Amniotic stem cell (primary cell): ENCODE results near the gene PRTFDC1.
"Not testable (repeated sequence)": the region's sequence is repeated elsewhere in the genome, so short reads cannot be mapped to it uniquely, and the experiment has no call there.

Source experiments
- DNase-seq: peaks from one replicate; lab custom pipeline; 2025; lab: John Stamatoyannopoulos, UW

Gene PRTFDC1, protein sequence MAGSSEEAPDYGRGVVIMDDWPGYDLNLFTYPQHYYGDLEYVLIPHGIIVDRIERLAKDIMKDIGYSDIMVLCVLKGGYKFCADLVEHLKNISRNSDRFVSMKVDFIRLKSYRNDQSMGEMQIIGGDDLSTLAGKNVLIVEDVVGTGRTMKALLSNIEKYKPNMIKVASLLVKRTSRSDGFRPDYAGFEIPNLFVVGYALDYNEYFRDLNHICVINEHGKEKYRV

DNA sequence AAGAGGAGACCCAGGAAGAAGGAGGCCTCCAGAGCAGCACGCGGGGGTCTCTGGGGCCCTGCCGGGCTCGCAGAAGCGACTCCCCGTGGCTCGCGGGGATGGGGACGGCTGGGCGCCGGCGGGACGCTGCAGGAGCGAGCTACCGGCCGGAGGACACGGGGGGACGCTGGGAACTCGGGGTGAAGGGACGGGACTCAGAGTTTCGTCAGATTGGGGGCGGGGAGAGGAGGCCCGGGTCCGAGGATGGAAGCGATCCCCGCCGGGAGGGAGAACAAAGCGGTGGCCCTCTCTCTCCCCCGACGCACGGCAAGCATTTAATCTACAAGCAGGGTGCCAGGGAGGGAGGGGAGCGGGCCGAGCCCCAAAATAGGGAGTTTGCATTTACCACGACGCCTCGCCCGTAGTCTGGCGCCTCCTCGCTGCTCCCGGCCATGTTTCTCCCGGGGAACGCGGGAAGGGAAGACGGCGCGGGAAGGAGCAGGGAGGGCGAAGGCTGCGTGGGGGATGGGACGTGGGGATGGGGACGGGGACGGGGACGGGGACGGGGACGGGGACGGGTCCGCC is at the start of gene PRTFDC1:
Gene PRTFDC1 (minus strand): TSS at position 464 of the 564 bp plus-strand sequence. CDS start 31 bp downstream, at position 433.
- no peak for DNase-seq

GRCh38 chr10:24998044-24998443 is 45.6 kb upstream of the PRTFDC1 start:
- DNase-seq, result no peak

DNA sequence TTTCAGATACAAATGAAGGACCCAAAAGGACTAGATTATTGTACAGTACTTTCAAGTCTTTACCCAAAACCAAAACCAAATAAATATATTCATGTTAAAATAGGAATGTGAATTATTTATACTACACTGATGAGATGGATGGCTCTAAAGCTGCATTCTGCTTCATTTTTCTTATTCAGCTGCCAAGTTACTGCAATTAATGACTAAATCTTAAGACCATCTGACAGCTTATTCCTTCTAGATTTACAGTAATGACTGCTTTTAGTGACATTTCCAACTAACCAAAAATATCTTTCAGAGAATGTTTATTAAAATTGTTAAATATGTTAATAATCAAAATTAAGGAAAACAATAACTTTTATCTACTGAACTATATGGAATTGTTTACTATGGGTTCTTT is 42.7 kb upstream of the PRTFDC1 start:
- DNase-seq, result no peak

GRCh38 chr10:24993237-24993958 is 41.0 kb upstream of the PRTFDC1 start:
- DNase-seq, result no peak

- no peak for DNase-seq
Observed at GRCh38 chr10:24992512-24993133, 40.2 kb upstream of the PRTFDC1 start.

DNA sequence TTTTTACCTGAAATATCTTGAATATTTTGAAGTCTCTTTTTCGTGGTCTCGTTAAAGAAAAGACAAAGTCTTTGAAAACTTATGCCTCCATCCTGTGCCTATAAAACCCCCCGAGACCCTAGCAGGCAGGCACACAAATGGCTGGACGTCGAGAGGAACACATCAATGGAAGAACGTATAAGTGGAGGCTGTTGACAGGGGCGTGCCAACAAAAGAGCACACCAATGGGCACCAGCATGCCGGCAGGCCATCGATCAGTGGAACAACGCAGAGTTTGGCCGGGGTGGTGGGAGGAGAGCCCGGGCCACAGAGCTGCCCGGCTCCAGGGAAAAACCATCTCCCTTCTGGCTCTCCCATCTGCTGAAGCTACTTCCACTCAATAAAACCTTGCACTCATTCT is 38.9 kb upstream of the PRTFDC1 start:
- no peak for DNase-seq

DNA sequence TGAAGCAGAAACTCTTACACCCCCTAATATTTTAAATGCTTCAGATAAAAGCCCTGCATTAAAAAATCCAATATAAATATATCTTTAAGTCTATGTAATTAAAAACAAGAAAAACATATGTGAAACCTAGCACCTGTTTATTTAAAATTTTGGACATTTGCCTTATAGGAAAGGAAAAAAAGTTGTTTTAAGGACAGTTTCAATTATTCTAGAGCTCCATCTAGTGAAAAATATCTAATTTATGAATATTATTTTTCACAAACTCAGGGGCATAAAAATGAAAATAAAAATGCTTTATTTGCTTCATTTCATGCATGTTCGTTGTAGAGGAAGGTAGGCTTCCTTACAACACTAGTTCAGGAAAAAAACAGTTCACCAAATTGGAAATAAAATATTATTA is 37.5 kb upstream of the PRTFDC1 start:
- no peak for DNase-seq

- no peak for DNase-seq
Observed at GRCh38 chr10:24988831-24989640, 36.6 kb upstream of the PRTFDC1 start.

DNA sequence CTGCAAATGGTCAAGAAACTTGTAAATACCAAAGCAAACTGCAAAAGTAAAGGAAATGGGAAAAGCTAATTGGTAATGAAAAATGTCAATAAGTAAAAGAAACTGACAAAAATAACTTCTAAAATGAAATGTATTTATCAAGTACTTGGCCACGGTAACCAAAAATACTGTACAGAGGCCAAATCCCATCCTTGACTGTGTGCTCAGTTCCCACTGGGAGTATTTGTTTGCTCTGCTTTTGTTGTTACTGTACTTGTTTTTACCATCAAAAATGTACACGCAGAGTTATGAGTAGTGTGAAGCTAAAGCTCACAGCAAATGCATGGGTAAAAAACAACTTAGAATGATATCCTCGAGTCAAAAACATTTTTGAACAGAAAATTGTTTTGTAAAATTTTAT is 32.5 kb upstream of the PRTFDC1 start:
- no peak for DNase-seq

DNA sequence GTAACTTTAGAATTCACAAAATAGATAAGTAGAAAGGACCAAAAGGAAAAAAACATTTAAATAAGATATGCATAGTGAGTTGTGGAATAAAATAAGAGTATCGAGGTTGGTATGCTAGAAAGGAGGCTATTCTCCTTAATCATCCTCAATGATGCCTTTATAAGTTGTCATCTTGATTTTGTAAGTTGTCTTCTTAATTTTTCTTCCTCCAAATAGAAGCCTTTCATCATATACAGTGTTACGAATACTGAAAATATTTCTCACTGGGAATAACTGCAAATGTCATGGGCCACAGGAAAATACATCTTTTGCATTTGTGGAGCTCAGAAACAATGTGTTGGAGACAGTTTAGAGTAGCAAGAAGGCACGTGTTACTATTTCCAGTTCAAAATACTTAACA is 31.5 kb upstream of the PRTFDC1 start:
- DNase-seq, result no peak

- no peak for DNase-seq
Observed at GRCh38 chr10:24983130-24983529, 30.7 kb upstream of the PRTFDC1 start.

- DNase-seq, result no peak
Observed at GRCh38 chr10:24982319-24983112, 30.1 kb upstream of the PRTFDC1 start.

- DNase-seq, result no peak
Observed at GRCh38 chr10:24981161-24981710, 28.8 kb upstream of the PRTFDC1 start.

DNA sequence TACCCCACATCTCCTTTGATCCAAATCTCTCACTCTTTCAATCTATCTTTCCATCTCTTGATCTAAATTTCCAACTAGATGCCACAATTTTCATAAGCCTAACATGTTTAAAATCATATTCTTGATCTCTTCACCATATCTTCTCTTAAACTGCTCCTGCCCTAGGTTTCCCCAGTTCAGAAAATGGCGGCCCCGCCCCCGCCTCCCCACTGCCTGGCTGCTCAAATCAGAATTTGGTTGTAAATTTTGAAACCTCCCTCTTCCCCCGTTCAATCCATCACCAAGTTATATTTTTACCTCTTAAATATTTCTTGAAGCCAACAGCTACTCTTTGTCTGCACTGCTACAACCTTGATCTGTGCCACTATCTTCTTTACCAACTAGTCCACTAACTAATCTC is 27.3 kb upstream of the PRTFDC1 start:
- DNase-seq, result no peak

- no peak for DNase-seq
Observed at GRCh38 chr10:24974976-24975375, 22.6 kb upstream of the PRTFDC1 start.

DNA sequence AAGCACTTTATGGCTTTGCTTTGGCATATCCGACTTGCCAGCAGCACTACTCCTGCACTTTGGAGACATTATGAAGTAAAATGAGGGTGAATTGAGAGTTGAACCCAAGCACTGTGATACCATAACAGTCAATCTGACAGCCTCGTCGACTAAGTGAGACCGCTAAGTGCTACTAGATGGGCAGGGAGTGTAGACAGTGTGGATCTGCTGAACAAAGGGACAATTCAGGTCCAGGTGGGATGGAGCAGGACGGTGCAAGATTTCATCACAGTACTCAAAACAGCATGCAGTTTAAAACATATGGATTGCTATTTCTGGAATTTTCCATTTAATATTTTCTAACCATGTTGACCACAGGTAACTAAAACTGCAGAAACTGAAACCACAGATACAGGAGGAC is 20.8 kb upstream of the PRTFDC1 start:
- no peak for DNase-seq

DNA sequence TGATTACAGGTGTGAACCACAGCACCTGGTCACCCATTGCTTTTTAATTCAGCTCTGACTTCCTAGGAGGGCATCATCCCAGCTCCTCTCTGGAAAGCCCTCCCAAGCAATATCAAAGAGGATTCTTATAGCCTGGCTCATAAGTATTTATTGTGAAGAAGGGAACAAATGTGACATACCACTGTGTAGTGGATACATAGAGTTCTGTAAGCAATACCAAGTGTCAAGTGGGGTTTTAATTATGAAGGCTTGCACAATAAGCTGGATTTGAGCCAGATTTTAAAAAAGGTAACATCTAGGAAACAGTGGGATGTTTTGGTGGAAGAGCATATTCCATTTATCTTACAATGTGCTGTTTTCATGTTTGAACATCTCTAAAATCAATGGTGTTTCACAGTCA is 19.0 kb upstream of the PRTFDC1 start:
- no peak for DNase-seq

GRCh38 chr10:24969841-24970281 is 17.5 kb upstream of the PRTFDC1 start:
- DNase-seq, result no peak

DNA sequence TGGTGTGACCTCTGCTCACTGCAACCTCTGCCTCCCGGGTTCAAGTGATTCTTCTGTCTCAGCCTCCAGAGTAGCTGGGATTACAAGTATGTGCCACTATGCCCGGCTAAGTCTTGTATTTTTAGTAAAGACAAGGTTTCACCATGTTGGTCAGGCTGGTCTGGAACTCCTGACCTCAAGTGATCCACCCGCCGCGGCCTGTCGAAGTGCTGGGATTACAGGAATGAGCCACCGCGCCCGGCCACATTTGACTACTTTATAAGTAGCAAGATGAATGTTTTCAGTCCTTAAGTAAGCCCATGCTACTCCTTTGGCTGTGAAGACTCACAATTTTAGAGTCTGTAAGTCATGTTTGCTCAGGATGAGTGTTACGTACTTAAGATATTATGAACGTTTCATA is 16.5 kb upstream of the PRTFDC1 start:
- not testable (repeated sequence) for DNase-seq

DNA sequence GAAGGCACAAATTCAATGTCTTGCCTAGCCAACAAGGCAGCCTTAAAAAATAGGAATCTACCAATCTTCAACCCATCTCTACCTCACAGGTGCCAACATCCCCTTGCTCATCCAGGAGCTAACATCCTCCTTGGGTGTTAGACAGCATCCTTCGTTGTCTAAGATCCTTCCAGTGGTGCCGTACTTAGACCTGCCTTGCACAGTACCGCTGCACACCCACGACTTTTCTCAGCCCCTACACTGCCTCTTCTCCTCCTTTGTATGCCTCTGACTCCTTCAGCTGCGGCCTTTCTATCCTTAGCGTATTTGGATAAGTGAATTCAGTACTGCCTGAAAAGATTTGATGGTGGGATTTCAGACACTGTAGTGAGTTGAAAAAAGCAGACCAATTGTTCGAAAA is 15.9 kb upstream of the PRTFDC1 start:
- no peak for DNase-seq

- no peak for DNase-seq
Observed at GRCh38 chr10:24966962-24967481, 14.6 kb upstream of the PRTFDC1 start.
